ENCODE measurements around the gene TNFRSF1B. TPM values are rescaled to one million over a fixed set of nuclear protein-coding genes. Genes with fewer than 3 reads are reported as not detected.
A peak's percentile ranks its signal among the peaks of the same experiment; 100 is the strongest.

TNFRSF1B gene
- 50.4 TPM for total RNA-seq

GRCh38 chr1:12166834-12167492, at the start of gene TNFRSF1B:
Gene TNFRSF1B (plus strand): TSS chr1:12166991. CDS start chr1:12167092, 101 bp downstream.
- peak; percentile 63 for DNase-seq (ENCODE audit: low spot score)

- peak; percentile 47 for DNase-seq (ENCODE audit: low spot score)
These were observed 45.4 kb upstream of the TNFRSF1B start for GRCh38 chr1:12121212-12122003.

- no peak for DNase-seq (ENCODE audit: low spot score)
These were observed 43.6 kb upstream of the TNFRSF1B start for GRCh38 chr1:12123172-12123571.

GRCh38 chr1:12124693-12125421, 41.9 kb upstream of the TNFRSF1B start:
- peak; percentile 80 for DNase-seq (ENCODE audit: low spot score)

- DNase-seq (ENCODE audit: low spot score), result no peak
These were observed 41.1 kb upstream of the TNFRSF1B start for GRCh38 chr1:12125422-12126355.

- DNase-seq (ENCODE audit: low spot score), result no peak
These were observed 40.0 kb upstream of the TNFRSF1B start for GRCh38 chr1:12126781-12127180.

- DNase-seq (ENCODE audit: low spot score), result no peak
These were observed 39.5 kb upstream of the TNFRSF1B start for GRCh38 chr1:12127206-12127810.

GRCh38 chr1:12128120-12128519, 38.7 kb upstream of the TNFRSF1B start:
- no peak for DNase-seq (ENCODE audit: low spot score)

- DNase-seq (ENCODE audit: low spot score), result peak; percentile 62
These were observed 37.2 kb upstream of the TNFRSF1B start for GRCh38 chr1:12129624-12130023.

- DNase-seq (ENCODE audit: low spot score), result no peak
These were observed 36.2 kb upstream of the TNFRSF1B start for GRCh38 chr1:12130466-12131130.

GRCh38 chr1:12132078-12132477, 34.7 kb upstream of the TNFRSF1B start:
- no peak for DNase-seq (ENCODE audit: low spot score)

GRCh38 chr1:12134716-12135115, 32.1 kb upstream of the TNFRSF1B start:
- DNase-seq (ENCODE audit: low spot score), result no peak

GRCh38 chr1:12135612-12136011, 31.2 kb upstream of the TNFRSF1B start:
- no peak for DNase-seq (ENCODE audit: low spot score)

GRCh38 chr1:12136916-12137610, 29.7 kb upstream of the TNFRSF1B start:
- no peak for DNase-seq (ENCODE audit: low spot score)

GRCh38 chr1:12138196-12139168, 28.3 kb upstream of the TNFRSF1B start:
- DNase-seq (ENCODE audit: low spot score), result no peak

GRCh38 chr1:12140016-12140415, 26.8 kb upstream of the TNFRSF1B start:
- DNase-seq (ENCODE audit: low spot score), result no peak

GRCh38 chr1:12140515-12141162, 26.2 kb upstream of the TNFRSF1B start:
- DNase-seq (ENCODE audit: low spot score), result no peak
